K562 (cell line): ENCODE results near the gene DET1. TPM values are rescaled to one million over a fixed set of nuclear protein-coding genes. Genes with fewer than 3 reads are reported as not detected.

Source experiments
- ATAC-seq: fragments of 200-7000 bp; cut with Tn5 transposase; 3 replicates; pipeline ENCODE4 v1.9.1; 2020; ENCODE audit warnings: moderate library complexity
- BruUV-seq: library from RNA; stranded (reverse); fragments of 400-500 nt; replicated peaks from 2 replicates; lab custom pipeline; 2021; lab: Mats Ljungman, UMichigan
- CTCF ChIA-PET: fragments of 300-600 bp; formaldehyde crosslinking; extraction: SDS; loops from one replicate; lab custom pipeline; 2021; ENCODE audit warnings: low intra/inter-chr PET ratio; lab: Yijun Ruan, JAX
- POLR2A ChIA-PET: fragments of 300-600, 350-650 bp; sonication (Branson Sonifier 250); formaldehyde crosslinking; extraction: SDS; loops from one replicate; lab custom pipeline; 2021; ENCODE audit warnings: antibody characterized with exemption, inconsistent platforms; lab: Yijun Ruan, JAX
- DNase-seq, 4 experiments: peaks; one replicate each; pipeline versions ENCODE4 v3.0.0 to v3.0.0-alpha.2; 2011 to 2018; ENCODE audit warnings: low spot score in 3 of 4, mixed read lengths in 3 of 4; ENCODE audit errors: extremely low read depth in 1 of 4
- FAIRE-seq: peaks from 2 replicates; lab custom pipeline; 2011; peaks lifted over from hg19 to GRCh38; lab: Jason Lieb, UNC
- H2AFZ ChIP-seq: 2 replicates; pipeline ENCODE4 v1.6.0; 2011; ENCODE audit warnings: low read depth, low read length, control low read depth, inconsistent platforms
- H3K27ac ChIP-seq: fragments of 200-600 bp; 3 replicates; pipeline ENCODE4 v1.8.0; 2011; ENCODE audit warnings: low read depth, mild to moderate bottlenecking, control low read depth, inconsistent platforms, low read length, moderate library complexity, mixed read lengths; ENCODE audit errors: extremely low read depth
- H3K27me3 ChIP-seq, 2 experiments: fragments of 300-600 bp in 1 of 2; 2 replicates in 1 of 2; 3 replicates in 1 of 2; pipeline versions ENCODE4 v1.6.0 to v1.8.0; 2011; ENCODE audit warnings: inconsistent platforms in 2 of 2, low read length in 2 of 2, mild to moderate bottlenecking in 1 of 2, mixed read lengths in 1 of 2, moderate library complexity in 1 of 2; ENCODE audit not compliant: control insufficient read depth in 2 of 2, insufficient read depth in 2 of 2
- H3K36me3 ChIP-seq: fragments of 300-600 bp; 3 replicates; pipeline ENCODE4 v1.8.0; 2011; ENCODE audit warnings: mild to moderate bottlenecking, low read length, inconsistent platforms; ENCODE audit not compliant: control insufficient read depth, insufficient read depth
- H3K4me1 ChIP-seq, 2 experiments: fragments of 200-600 bp in 1 of 2; replicated peaks in 1 of 2; 2 replicates in 1 of 2; 3 replicates in 1 of 2; pipeline versions ENCODE4 v1.5.1 to v1.8.0; 2011; ENCODE audit warnings: inconsistent platforms in 2 of 2, low read length in 2 of 2, mild to moderate bottlenecking in 1 of 2, mixed read lengths in 1 of 2, moderate library complexity in 1 of 2; ENCODE audit not compliant: control insufficient read depth in 2 of 2, insufficient read depth in 2 of 2
- H3K4me2 ChIP-seq: 2 replicates; pipeline ENCODE4 v1.6.1; 2011; ENCODE audit warnings: low read length, control low read depth, inconsistent platforms, mixed read lengths; ENCODE audit not compliant: insufficient read depth
- H3K4me3 ChIP-seq: fragments of 200-600 bp; sonication (generic), shearing (Covaris generic); 2 replicates; pipeline ENCODE4 v1.5.1; 2016; ENCODE audit warnings: control low read depth, inconsistent platforms
- H3K79me2 ChIP-seq: fragments of 200-600 bp; 3 replicates; pipeline ENCODE4 v1.8.0; 2011; ENCODE audit warnings: low read length, inconsistent platforms; ENCODE audit not compliant: control insufficient read depth, insufficient read depth
- H3K9ac ChIP-seq, 2 experiments: 2 replicates each; pipeline versions ENCODE4 v1.6.0 to v1.6.1; 2011; ENCODE audit warnings: low read depth in 2 of 2, low read length in 2 of 2, control low read depth in 1 of 2, inconsistent platforms in 1 of 2, mild to moderate bottlenecking in 1 of 2, mixed read lengths in 1 of 2; ENCODE audit not compliant: insufficient read depth in 1 of 2
- H3K9me1 ChIP-seq: one replicate; pipeline ENCODE4 v1.6.0; 2011; ENCODE audit warnings: inconsistent platforms, mild to moderate bottlenecking, low read length, moderate library complexity; ENCODE audit not compliant: control insufficient read depth, insufficient read depth
- H3K9me3 ChIP-seq: replicated peaks from 2 replicates; pipeline ENCODE4 v1.5.1; 2011; ENCODE audit warnings: low read depth, low read length, inconsistent platforms; ENCODE audit not compliant: control insufficient read depth, insufficient read depth
- H4K20me1 ChIP-seq: replicated peaks from 2 replicates; pipeline ENCODE4 v1.6.1; 2011; ENCODE audit warnings: low read length, inconsistent platforms, mixed read lengths; ENCODE audit not compliant: control insufficient read depth, insufficient read depth
- DDX20 ChIP-seq: fragments of 450-650 bp; IDR thresholded peaks from 2 replicates; pipeline ENCODE4 v1.6.1; 2016; ENCODE audit warnings: missing genetic modification characterization, low read depth, mild to moderate bottlenecking, missing compliant biosample characterization, moderate library complexity
- E2F1 ChIP-seq: sonication (generic); formaldehyde crosslinking; IDR thresholded peaks from 2 replicates; pipeline ENCODE4 v1.8.1; 2023; ENCODE audit warnings: mild to moderate bottlenecking, missing genetic modification reagents, moderate library complexity
- FOXA1 ChIP-seq: fragments of 450-650 bp; IDR thresholded peaks from 2 replicates; pipeline ENCODE4 v1.6.1; 2016; ENCODE audit warnings: mild to moderate bottlenecking, borderline replicate concordance
- KDM1A ChIP-seq, 2 experiments: fragments of 450-650 bp; IDR thresholded peaks; 2 replicates each; pipeline ENCODE4 v1.6.1; 2016; ENCODE audit warnings: mild to moderate bottlenecking in 2 of 2
- NR2C1 ChIP-seq, 2 experiments: fragments of 450-650 bp; IDR thresholded peaks; 2 replicates each; pipeline ENCODE4 v1.6.1; 2017; ENCODE audit warnings: mild to moderate bottlenecking in 2 of 2, antibody characterized with exemption in 1 of 2, inconsistent platforms in 1 of 2, missing compliant biosample characterization in 1 of 2, missing genetic modification characterization in 1 of 2
- RBM25 ChIP-seq: fragments of 200-400 bp; formaldehyde crosslinking; IDR thresholded peaks from 2 replicates; pipeline ENCODE4 v1.6.1; 2018; ENCODE audit warnings: low read length, low read depth, moderate library complexity; ENCODE audit not compliant: severe bottlenecking
- ZNF146 ChIP-seq: IDR thresholded peaks from one replicate; pipeline ENCODE4 v1.6.1; 2018; ENCODE audit warnings: missing compliant biosample characterization; ENCODE audit not compliant: unreplicated experiment
- WGBS: fragments of 100-300 bp; shearing (Covaris generic); methylation state at CpG from one replicate; pipeline ENCODE4 v1.1.6; 2016; ENCODE audit warnings: low coverage, mixed read lengths; ENCODE audit not compliant: insufficient coverage; ENCODE audit errors: missing lambda C conversion rate; 5-methylcytosine and 5-hydroxymethylcytosine counted together
- in situ Hi-C: fragments of 300-500 bp; cut with MboI; formaldehyde crosslinking; loops from 4 replicates; pipeline ENCODE4 v1.15.0; 2018; ENCODE audit warnings: inconsistent platforms, mixed read lengths
- intact Hi-C: fragments of 100-400 bp; cut with micrococcal nuclease; formaldehyde crosslinking; loops from 2 replicates; pipeline ENCODE4 v1.14.2; 2022
- polyA plus RNA-seq, 8 experiments: library from polyadenylated mRNA; depleted of rRNA in 4 of 8; stranded (reverse) in 5 of 8; unstranded in 3 of 8; fragments of >200 nt; fragmentation: Nextera tagmentation in 2 of 8; fragmentation: Illumina TruSeq in 1 of 8; extraction: Ambion mirVana in 2 of 8; extraction: Trizol in 1 of 8; gene quantifications; 2 replicates each; pipeline versions ENCODE4 v1.2.1 to v1.2.3, GENCODE V29; 2011 to 2014; ENCODE audit warnings: inconsistent platforms in 1 of 8, missing spikeins in 1 of 8
- total RNA-seq, 7 experiments: library from RNA; depleted of rRNA in 6 of 7; stranded (reverse); fragments of >200 nt in 6 of 7; fragmentation: Illumina TruSeq in 2 of 7; extraction: Trizol in 2 of 7; gene quantifications; 2 replicates each; pipeline versions ENCODE4 v1.2.1 to v1.2.3, GENCODE V29; 2011 to 2021; ENCODE audit warnings: low replicate concordance in 1 of 7
- TF ChIP-seq, protein P1 (sequence below): sonication (generic); formaldehyde crosslinking; IDR thresholded peaks from 2 replicates; pipeline ENCODE4 v1.8.1; 2022; ENCODE audit warnings: missing genetic modification reagents
- TF ChIP-seq, protein P2 (sequence below): fragments of 250-450 bp; sonication (Bioruptor Pico); IDR thresholded peaks from 2 replicates; pipeline ENCODE4 v1.6.1; 2021; ENCODE audit warnings: mild to moderate bottlenecking
- TF ChIP-seq, protein P3 (sequence below): IDR thresholded peaks from 3 replicates; pipeline ENCODE4 v1.6.1; 2011; ENCODE audit warnings: borderline replicate concordance, mild to moderate bottlenecking, moderate library complexity; ENCODE audit not compliant: insufficient read length; ENCODE audit errors: extremely low read depth

The DET1 gene
- total and polyA plus RNA-seq, 9 of the 15 experiments (the other 6 are each of a cell fraction or from before 2014, with no cell fraction given): 4.2 to 8.1 (median 6.0) TPM

DNA sequence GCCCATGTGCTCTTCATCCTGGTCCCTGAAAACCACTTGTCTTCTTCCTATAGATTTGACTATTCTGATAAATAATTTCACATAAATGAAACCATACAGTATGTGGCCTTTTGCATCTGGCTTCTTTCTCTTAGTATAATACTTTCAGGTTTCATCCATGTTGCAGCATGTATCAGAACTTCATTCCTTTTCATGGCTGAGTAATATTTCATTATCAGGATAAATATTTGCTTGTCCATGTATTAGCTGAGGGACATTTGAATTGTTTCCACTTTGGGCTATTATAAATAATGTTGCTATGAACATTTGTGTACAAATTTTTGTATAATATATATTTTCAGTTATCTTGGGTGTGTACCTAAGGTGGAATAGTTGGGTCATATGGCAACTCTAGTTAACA, 44.9 kb upstream of the DET1 start:
- H3K27ac ChIP-seq: no peak overlapping the region
- intact Hi-C loops (no loop called here), in situ Hi-C loops (no loop called here)
- H3K27me3 ChIP-seq: peaks cover 4 to 9% of the 10 kb centered on the region in 2 experiments; a peak in 4 of 5 replicates
- H3K79me2 ChIP-seq: no peaks in the 10 kb centered on the region
- no TSS peak for BruUV-seq
- H4K20me1 ChIP-seq: no peaks in the 10 kb centered on the region
- H3K4me2 ChIP-seq: no peak overlapping the region
- CTCF ChIA-PET: no interaction called here
- H3K9me1 ChIP-seq: no peaks in the 10 kb centered on the region
- H2AFZ ChIP-seq: no peak overlapping the region
- ATAC-seq (no peak), DNase-seq (no peak), FAIRE-seq (no peak)
- no peaks in the 10 kb centered on the region for H3K9me3 ChIP-seq
- POLR2A ChIA-PET: no interaction called here
- no peak overlapping the region for H3K9ac ChIP-seq
- H3K4me1 ChIP-seq: no peaks in the 10 kb centered on the region
- no peak overlapping the region for H3K4me3 ChIP-seq
- H3K36me3 ChIP-seq: no peaks in the 10 kb centered on the region
- peak; percentile 51 for TF ChIP-seq ZNF146
- TF ChIP-seq, protein P1, sequence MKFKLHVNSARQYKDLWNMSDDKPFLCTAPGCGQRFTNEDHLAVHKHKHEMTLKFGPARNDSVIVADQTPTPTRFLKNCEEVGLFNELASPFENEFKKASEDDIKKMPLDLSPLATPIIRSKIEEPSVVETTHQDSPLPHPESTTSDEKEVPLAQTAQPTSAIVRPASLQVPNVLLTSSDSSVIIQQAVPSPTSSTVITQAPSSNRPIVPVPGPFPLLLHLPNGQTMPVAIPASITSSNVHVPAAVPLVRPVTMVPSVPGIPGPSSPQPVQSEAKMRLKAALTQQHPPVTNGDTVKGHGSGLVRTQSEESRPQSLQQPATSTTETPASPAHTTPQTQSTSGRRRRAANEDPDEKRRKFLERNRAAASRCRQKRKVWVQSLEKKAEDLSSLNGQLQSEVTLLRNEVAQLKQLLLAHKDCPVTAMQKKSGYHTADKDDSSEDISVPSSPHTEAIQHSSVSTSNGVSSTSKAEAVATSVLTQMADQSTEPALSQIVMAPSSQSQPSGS: no peak
- TF ChIP-seq, protein P2, sequence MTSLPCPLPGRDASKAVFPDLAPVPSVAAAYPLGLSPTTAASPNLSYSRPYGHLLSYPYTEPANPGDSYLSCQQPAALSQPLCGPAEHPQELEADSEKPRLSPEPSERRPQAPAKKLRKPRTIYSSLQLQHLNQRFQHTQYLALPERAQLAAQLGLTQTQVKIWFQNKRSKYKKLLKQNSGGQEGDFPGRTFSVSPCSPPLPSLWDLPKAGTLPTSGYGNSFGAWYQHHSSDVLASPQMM (CRISPR knock-in tag): no peak
- TF ChIP-seq RBM25: peak; percentile 55

DNA sequence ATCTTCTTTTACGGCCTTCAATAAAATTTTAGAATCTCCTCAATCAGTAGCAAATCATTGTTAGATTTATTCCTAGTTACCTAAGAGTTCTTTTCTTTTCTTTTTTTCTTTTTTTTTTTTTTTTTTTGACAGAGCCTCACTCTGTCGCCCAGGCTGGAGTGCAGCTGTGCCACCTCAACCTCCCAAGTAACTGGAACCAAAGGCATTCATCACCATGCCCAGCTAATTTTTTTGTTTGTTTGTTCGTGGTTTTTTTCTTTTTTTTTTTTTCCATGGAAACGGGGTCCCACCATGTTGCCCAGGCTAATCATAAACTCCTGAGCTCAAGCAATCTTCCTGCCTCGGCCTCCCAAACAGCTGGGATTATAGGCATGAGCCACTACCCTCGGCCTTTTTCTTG, 44.3 kb upstream of the DET1 start:
- CTCF ChIA-PET: no interaction called here
- in situ Hi-C loops: no loop called here

More for the DNA sequence above, 44.3 kb upstream of the DET1 start:
- H3K4me1 ChIP-seq: no peaks in the 10 kb centered on the region
- H3K9me1 ChIP-seq: no peaks in the 10 kb centered on the region
- H3K27ac ChIP-seq: no peak overlapping the region
- no peaks in the 10 kb centered on the region for H3K36me3 ChIP-seq
- H3K27me3 ChIP-seq: peaks cover 5 to 9% of the 10 kb centered on the region in 2 experiments; a peak in 4 of 5 replicates
- ATAC-seq (no peak), FAIRE-seq (no peak), DNase-seq (no peak)
- no peaks in the 10 kb centered on the region for H4K20me1 ChIP-seq
- no peak overlapping the region for H3K9ac ChIP-seq
- no peak overlapping the region for H3K4me3 ChIP-seq
- no TSS peak for BruUV-seq
- H3K9me3 ChIP-seq: no peaks in the 10 kb centered on the region
- WGBS: 7% methylated on average over 3 of the region's 6 CpGs
- POLR2A ChIA-PET: no interaction called here
- H3K79me2 ChIP-seq: no peaks in the 10 kb centered on the region
- no peak overlapping the region for H2AFZ ChIP-seq
- H3K4me2 ChIP-seq: no peak overlapping the region
- intact Hi-C loops: no loop called here
- no peak for TF ChIP-seq DDX20
- TF ChIP-seq NR2C1 (IDR thresholded peaks at IDR 0.05): no peak
- TF ChIP-seq NR2C1 (tag; IDR thresholded peaks at IDR 0.05): no peak
- no peak for TF ChIP-seq FOXA1
- TF ChIP-seq, protein P3, sequence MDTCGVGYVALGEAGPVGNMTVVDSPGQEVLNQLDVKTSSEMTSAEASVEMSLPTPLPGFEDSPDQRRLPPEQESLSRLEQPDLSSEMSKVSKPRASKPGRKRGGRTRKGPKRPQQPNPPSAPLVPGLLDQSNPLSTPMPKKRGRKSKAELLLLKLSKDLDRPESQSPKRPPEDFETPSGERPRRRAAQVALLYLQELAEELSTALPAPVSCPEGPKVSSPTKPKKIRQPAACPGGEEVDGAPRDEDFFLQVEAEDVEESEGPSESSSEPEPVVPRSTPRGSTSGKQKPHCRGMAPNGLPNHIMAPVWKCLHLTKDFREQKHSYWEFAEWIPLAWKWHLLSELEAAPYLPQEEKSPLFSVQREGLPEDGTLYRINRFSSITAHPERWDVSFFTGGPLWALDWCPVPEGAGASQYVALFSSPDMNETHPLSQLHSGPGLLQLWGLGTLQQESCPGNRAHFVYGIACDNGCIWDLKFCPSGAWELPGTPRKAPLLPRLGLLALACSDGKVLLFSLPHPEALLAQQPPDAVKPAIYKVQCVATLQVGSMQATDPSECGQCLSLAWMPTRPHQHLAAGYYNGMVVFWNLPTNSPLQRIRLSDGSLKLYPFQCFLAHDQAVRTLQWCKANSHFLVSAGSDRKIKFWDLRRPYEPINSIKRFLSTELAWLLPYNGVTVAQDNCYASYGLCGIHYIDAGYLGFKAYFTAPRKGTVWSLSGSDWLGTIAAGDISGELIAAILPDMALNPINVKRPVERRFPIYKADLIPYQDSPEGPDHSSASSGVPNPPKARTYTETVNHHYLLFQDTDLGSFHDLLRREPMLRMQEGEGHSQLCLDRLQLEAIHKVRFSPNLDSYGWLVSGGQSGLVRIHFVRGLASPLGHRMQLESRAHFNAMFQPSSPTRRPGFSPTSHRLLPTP: no peak
- TF ChIP-seq KDM1A (IDR thresholded peaks at IDR 0.05): no peak
- TF ChIP-seq E2F1 (CRISPR knock-in tag): no peak
